GM21528 (cell line): Measurements from ENCODE around the gene LY6G5C.
A peak's percentile ranks its signal among the peaks of the same experiment; 100 is the strongest.

ENCODE experiments used
- ATAC-seq: cut with Tn5 transposase; IDR thresholded peaks from one replicate; pipeline ENCODE4 v1.9.1; 2021; ENCODE audit warnings: mild to moderate bottlenecking, moderate library complexity; ENCODE audit not compliant: unreplicated experiment, low FRiP score

LY6G5C gene

GRCh38 chr6:31691564-31692108 lies 10.8 kb upstream of the LY6G5C start:
- ATAC-seq: no peak

- ATAC-seq: no peak
Measured at GRCh38 chr6:31691078-31691463, 10.2 kb upstream of the LY6G5C start.

GRCh38 chr6:31690231-31691077 lies 9.6 kb upstream of the LY6G5C start:
- ATAC-seq: no peak

GRCh38 chr6:31689249-31690110 lies 8.6 kb upstream of the LY6G5C start:
- no peak for ATAC-seq

- ATAC-seq: no peak
Measured at GRCh38 chr6:31687860-31688693, 7.2 kb upstream of the LY6G5C start.

- no peak for ATAC-seq
Measured at GRCh38 chr6:31687321-31687720, 6.5 kb upstream of the LY6G5C start.

GRCh38 chr6:31686483-31686882 lies 5.6 kb upstream of the LY6G5C start:
- no peak for ATAC-seq

GRCh38 chr6:31683591-31683990 lies 2.7 kb upstream of the LY6G5C start:
- no peak for ATAC-seq

GRCh38 chr6:31681135-31681671 lies 336 bp upstream of the LY6G5C start:
- ATAC-seq: no peak

GRCh38 chr6:31677955-31678354 lies 2.9 kb downstream of the LY6G5C start:
- no peak for ATAC-seq

GRCh38 chr6:31676904-31677303 lies 4.0 kb downstream of the LY6G5C start:
- ATAC-seq: no peak

- ATAC-seq: no peak
Measured at GRCh38 chr6:31676322-31676903, 4.5 kb downstream of the LY6G5C start.

- ATAC-seq: no peak
Measured at GRCh38 chr6:31669676-31670075, 11.2 kb downstream of the LY6G5C start, which contains the start of gene LY6G5B. Gene LY6G5B, plus strand, starts transcription at chr6:31669976. Its CDS starts 975 bp downstream, at chr6:31670951.

GRCh38 chr6:31666337-31666965 lies 14.4 kb downstream of the LY6G5C start:
- ATAC-seq: no peak

- peak; percentile 73 for ATAC-seq
Measured at GRCh38 chr6:31665501-31666336, 15.1 kb downstream of the LY6G5C start, which contains the start of gene CSNK2B. Gene CSNK2B, plus strand, starts transcription at chr6:31666080. Its CDS starts 752 bp downstream, at chr6:31666832.

GRCh38 chr6:31664790-31665500 lies 15.9 kb downstream of the LY6G5C start, which contains the start of gene GPANK1:
Gene GPANK1, minus strand, starts transcription at chr6:31664997. Its CDS starts 519 bp downstream, at chr6:31664478.
- ATAC-seq: peak; percentile 42
